Fibroblast of mammary gland (primary cell): Measurements from ENCODE around the gene IQCF6.

Experiments
- DNase-seq: peaks from one replicate; pipeline ENCODE4 v3.0.0-alpha.2; 2010; ENCODE audit warnings: low read depth
- H3K4me3 ChIP-seq: 2 replicates; pipeline ENCODE4 v1.5.1; 2011; ENCODE audit warnings: low read depth, mild to moderate bottlenecking, low read length, moderate library complexity; ENCODE audit not compliant: control insufficient read depth
- TF ChIP-seq, protein P1 (sequence below): conservative IDR thresholded peaks from 2 replicates; pipeline ENCODE4 v1.5.1; 2011; ENCODE audit warnings: low read depth, low read length, inconsistent platforms; ENCODE audit not compliant: control insufficient read depth, insufficient read depth

The IQCF6 gene

DNA sequence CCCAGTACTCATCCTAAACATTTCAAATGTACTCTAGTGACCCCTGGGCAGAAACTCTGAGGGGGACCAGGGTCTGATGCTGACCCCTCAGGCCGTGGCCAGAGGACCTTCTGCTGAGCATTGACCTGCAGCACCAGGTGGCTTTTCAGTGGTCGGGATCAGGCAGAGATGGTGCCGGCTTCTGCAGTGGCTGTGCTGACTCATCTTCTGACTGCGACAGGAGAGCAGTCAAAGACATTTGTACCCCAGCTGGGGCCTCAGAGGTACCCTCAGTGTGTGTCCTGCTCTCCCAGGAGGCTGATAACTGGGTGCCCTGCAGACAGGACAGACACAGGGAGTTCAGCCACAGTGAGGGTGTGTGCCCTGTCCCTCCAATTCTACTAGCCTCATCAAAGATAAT is 36.6 kb upstream of the IQCF6 start:
- DNase-seq, result no peak
- H3K4me3 ChIP-seq, result no peak overlapping the region
- TF ChIP-seq, protein P1, sequence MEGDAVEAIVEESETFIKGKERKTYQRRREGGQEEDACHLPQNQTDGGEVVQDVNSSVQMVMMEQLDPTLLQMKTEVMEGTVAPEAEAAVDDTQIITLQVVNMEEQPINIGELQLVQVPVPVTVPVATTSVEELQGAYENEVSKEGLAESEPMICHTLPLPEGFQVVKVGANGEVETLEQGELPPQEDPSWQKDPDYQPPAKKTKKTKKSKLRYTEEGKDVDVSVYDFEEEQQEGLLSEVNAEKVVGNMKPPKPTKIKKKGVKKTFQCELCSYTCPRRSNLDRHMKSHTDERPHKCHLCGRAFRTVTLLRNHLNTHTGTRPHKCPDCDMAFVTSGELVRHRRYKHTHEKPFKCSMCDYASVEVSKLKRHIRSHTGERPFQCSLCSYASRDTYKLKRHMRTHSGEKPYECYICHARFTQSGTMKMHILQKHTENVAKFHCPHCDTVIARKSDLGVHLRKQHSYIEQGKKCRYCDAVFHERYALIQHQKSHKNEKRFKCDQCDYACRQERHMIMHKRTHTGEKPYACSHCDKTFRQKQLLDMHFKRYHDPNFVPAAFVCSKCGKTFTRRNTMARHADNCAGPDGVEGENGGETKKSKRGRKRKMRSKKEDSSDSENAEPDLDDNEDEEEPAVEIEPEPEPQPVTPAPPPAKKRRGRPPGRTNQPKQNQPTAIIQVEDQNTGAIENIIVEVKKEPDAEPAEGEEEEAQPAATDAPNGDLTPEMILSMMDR, result no peak

DNA sequence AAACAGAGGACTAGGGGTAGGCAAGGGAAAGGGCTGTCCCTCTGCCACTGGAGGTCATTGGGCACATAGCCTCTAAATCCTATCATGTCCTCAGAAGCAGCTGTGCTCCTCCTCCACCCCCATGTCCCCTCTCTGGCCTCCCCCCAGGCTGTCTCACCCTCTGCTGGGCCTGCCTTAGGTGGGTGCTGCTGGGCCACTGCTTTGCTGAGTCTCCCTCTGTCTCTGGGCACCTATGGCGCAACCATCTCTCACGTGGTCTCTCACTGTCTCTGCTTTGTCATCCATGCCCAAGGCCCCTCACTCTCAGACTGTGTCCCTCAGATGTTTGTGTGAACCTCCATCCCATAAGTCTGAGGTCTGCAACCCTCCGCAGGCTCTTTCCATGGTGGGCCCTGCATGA is 35.0 kb upstream of the IQCF6 start:
- TF ChIP-seq, protein P1, result no peak
- no peak for DNase-seq
- H3K4me3 ChIP-seq, result no peak overlapping the region

DNA sequence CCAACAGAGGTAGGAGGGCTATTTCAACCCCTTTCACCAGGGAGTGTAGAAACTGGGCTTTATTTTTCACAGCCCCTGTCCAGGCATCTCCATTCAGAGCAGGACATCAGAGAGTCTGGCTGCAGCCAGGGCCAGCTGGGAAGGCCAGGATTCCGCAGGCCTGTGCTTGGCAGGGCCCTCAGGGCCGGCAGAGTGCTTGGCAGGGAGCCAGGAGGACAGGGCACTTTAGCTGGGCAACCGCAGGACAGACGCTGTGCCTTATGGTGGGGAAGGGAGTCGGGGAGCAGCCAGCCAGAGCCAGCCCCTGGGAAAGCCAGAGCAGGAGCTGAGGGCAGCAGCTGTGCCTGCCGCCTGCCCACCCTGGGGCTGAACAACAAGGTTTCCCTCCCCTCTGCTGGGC is 34.5 kb upstream of the IQCF6 start:
- no peak overlapping the region for H3K4me3 ChIP-seq
- no peak for DNase-seq
- TF ChIP-seq, protein P1, result no peak

DNA sequence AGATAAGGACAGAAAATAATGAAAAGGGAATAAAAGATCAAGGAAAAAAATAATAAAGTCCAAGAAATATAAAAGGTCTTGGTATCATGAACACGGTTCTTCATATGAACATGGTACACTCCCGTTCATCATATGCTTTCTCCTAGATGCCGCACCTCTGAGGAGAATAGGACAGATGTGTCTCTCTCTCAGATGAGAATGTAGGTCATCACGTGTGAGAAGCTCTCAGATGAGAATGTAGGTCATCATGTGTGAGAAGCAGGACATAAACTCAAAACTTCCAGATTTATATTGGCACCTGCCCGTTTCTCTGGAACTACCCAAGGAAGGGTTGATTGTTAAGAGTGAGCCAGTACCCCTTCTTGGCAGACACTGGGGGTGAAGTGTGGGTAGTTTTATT is 29.9 kb upstream of the IQCF6 start:
- H3K4me3 ChIP-seq, result no peak overlapping the region
- DNase-seq, result no peak
- TF ChIP-seq, protein P1, result no peak

DNA sequence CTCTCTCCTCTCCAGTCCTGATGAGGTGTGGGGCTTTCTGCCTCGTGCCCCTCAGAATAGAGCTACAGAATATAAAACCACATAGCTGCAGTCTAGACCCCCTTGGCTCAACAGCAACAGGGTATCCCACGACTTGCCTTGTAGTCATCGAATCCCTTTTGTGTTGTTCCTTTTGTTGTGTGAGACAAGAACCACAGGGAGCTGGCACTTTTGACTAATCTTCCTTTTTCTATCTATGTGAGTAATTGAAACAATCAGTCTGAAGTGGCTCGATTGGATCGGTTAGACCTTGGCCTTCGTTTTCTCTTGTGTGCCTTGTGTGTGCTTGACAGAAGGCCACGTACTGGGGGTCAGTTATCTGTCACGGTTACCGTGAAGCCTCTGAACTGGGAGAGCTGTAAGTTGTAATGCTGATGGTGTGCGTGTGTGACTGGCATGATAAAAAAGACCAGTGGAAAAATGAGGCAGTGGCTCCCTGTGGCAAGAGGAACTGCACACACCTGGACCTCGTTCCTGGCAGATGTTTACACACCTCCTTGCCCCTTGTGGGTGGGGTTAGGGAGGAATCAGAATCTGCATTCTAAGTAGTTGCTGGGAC is 23.2 kb upstream of the IQCF6 start:
- no peak for DNase-seq
- no peak overlapping the region for H3K4me3 ChIP-seq
- TF ChIP-seq, protein P1, result no peak

DNA sequence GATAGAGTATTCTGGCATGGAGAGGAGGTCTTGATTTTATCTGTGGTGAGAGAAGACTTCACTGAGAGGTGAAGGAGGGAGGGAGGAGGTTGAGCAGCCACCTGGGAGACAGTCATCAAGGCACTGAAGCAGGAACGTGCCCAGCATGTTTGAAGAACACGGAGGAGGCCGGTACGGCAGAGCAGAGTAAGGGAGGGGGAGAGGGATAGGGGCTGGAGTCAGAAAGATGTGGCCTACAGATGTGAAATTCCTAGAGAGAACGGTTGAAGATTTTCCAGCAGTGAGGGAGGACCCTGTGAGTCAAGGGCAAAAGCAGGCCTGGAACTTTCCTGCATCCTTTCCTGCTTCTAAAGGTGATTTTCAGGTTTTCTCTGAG is 21.7 kb upstream of the IQCF6 start:
- DNase-seq, result no peak
- TF ChIP-seq, protein P1, result no peak
- H3K4me3 ChIP-seq, result no peak overlapping the region
